ENCODE results near the gene LDLRAD3.
A peak's percentile ranks its signal among the peaks of the same experiment; 100 is the strongest.

LDLRAD3 gene

DNA sequence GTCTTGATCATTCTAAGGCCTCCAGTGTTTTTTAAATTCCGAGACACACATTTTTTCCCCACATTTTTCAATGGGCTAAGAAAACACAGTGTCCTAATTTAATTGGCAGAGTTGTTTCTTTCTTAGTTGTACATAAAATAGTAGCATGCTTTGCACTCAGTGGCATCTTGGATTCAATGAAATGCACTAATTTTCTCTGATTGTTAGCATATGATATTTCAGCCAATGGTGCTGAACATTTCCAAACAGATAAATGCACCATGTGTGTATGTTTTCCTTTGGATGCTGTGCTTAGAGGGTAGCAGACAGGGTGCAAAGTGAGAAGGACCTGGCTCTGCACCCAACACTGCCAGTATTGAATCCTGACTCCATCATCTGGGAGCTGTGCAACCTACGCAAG is 103.5 kb downstream of the LDLRAD3 start:
- TF ChIP-seq, protein P1, sequence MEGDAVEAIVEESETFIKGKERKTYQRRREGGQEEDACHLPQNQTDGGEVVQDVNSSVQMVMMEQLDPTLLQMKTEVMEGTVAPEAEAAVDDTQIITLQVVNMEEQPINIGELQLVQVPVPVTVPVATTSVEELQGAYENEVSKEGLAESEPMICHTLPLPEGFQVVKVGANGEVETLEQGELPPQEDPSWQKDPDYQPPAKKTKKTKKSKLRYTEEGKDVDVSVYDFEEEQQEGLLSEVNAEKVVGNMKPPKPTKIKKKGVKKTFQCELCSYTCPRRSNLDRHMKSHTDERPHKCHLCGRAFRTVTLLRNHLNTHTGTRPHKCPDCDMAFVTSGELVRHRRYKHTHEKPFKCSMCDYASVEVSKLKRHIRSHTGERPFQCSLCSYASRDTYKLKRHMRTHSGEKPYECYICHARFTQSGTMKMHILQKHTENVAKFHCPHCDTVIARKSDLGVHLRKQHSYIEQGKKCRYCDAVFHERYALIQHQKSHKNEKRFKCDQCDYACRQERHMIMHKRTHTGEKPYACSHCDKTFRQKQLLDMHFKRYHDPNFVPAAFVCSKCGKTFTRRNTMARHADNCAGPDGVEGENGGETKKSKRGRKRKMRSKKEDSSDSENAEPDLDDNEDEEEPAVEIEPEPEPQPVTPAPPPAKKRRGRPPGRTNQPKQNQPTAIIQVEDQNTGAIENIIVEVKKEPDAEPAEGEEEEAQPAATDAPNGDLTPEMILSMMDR (conservative IDR thresholded peaks at IDR 0.05; ENCODE audit: low read depth, low read length), result no peak

DNA sequence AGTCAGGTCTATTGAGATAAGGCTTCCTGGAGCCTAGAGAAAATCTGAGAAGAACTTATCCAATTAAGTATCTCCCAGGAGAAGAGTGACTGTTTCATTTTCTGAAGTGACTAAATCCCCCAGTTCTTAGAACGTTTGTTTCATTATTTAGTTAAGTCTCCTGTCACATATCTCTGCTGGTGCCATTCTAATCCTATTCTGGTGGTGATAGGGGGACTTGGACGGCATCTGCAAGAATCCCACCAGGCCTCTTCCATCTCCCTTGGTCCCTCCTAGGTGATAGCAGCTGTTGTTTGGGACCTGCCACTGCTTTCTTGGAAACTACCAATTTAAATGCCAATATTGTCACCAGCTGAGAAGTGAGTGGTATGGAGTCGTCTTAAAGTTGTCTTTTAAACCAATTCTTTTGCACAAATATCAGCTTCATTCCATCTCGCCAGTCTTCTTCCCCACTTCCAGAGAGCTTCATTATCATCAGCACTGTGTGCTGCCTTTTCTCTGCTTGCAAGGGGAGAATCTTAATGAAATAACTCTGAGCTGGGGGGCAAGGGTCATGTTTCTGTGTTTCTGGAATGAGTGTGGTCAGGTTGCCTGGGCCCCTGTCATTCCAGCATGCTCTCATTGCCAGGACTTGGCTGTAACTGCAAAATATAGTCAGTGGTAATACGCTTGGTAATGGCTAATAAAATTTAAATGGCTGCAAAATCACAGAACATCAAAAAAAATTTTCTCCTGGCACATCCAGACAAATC is 104.8 kb downstream of the LDLRAD3 start:
- no peak overlapping the region for H3K4me3 ChIP-seq (ENCODE audit: low read depth, low read length)
- TF ChIP-seq, protein P1 (conservative IDR thresholded peaks at IDR 0.05; ENCODE audit: low read depth, low read length), result no peak

More for the DNA sequence above, 103.5 kb downstream of the LDLRAD3 start:
- H3K4me3 ChIP-seq (ENCODE audit: low read depth, low read length), result no peak overlapping the region
- no peak for DNase-seq (ENCODE audit: low read depth)

GRCh38 chr11:36051235-36052144 is 107.6 kb downstream of the LDLRAD3 start:
- TF ChIP-seq, protein P1 (conservative IDR thresholded peaks at IDR 0.05; ENCODE audit: low read depth, low read length), result no peak
- peak; percentile 21 for DNase-seq (ENCODE audit: low read depth)
- no peak overlapping the region for H3K4me3 ChIP-seq (ENCODE audit: low read depth, low read length)

More for the DNA sequence above, 104.8 kb downstream of the LDLRAD3 start:
- DNase-seq (ENCODE audit: low read depth), result peak; percentile 81

GRCh38 chr11:36053281-36053680 is 109.4 kb downstream of the LDLRAD3 start:
- TF ChIP-seq, protein P1 (conservative IDR thresholded peaks at IDR 0.05; ENCODE audit: low read depth, low read length), result no peak
- no peak overlapping the region for H3K4me3 ChIP-seq (ENCODE audit: low read depth, low read length)
- no peak for DNase-seq (ENCODE audit: low read depth)

- no peak for DNase-seq (ENCODE audit: low read depth)
These were observed 110.0 kb downstream of the LDLRAD3 start for GRCh38 chr11:36053862-36054261.

GRCh38 chr11:36054628-36055027 is 110.8 kb downstream of the LDLRAD3 start:
- TF ChIP-seq, protein P1 (conservative IDR thresholded peaks at IDR 0.05; ENCODE audit: low read depth, low read length), result no peak
- no peak for DNase-seq (ENCODE audit: low read depth)
- H3K4me3 ChIP-seq (ENCODE audit: low read depth, low read length), result no peak overlapping the region

More at GRCh38 chr11:36053862-36054261, 110.0 kb downstream of the LDLRAD3 start:
- no peak overlapping the region for H3K4me3 ChIP-seq (ENCODE audit: low read depth, low read length)
- TF ChIP-seq, protein P1 (conservative IDR thresholded peaks at IDR 0.05; ENCODE audit: low read depth, low read length), result no peak

Data from choroid plexus epithelial cell (primary cell).